GM23248 (cell line): Measurements from ENCODE around the gene GPR31.
"Not testable (repeated sequence)": the region's sequence is repeated elsewhere in the genome, so short reads cannot be mapped to it uniquely, and the experiment has no call there.

Source experiments
- EZH2 ChIP-seq: fragments of 200-600 bp; sonication (generic); IDR thresholded peaks from 2 replicates; pipeline ENCODE4 v1.6.1; 2018; ENCODE audit warnings: antibody characterized with exemption, mild to moderate bottlenecking; ENCODE audit not compliant: insufficient read depth, poor library complexity, severe bottlenecking
- EZH2phosphoT487 ChIP-seq: fragments of 200-600 bp; sonication (generic); IDR thresholded peaks from 2 replicates; pipeline ENCODE4 v1.6.1; 2018; ENCODE audit warnings: antibody characterized with exemption, moderate library complexity, mild to moderate bottlenecking, low read depth; ENCODE audit not compliant: insufficient read depth

GRCh38 chr6:167191043-167191583 lies 33.3 kb upstream of the GPR31 start:
- not testable (repeated sequence) for TF ChIP-seq EZH2, EZH2phosphoT487
